Vagina (tissue), 2 donors: ENCODE measurements around the gene CIAO3.

Source experiments
- POLR2A ChIP-seq, 2 donors: fragments of 450-650 bp; IDR thresholded peaks; one replicate each; pipeline ENCODE4 v1.6.1; 2017; ENCODE audit warnings: antibody characterized with exemption in 2 of 2, mild to moderate bottlenecking in 2 of 2, moderate library complexity in 2 of 2
- TF ChIP-seq, protein P1 (sequence below), 3 experiments: fragments of 450-650 bp in 2 of 3; fragments of 200-600 bp in 1 of 3; sonication (generic) in 1 of 3; IDR thresholded peaks; one replicate each; pipeline ENCODE4 v1.5.1; 2017 to 2019; ENCODE audit warnings: antibody characterized with exemption in 3 of 3, mild to moderate bottlenecking in 2 of 3, moderate library complexity in 2 of 3

DNA sequence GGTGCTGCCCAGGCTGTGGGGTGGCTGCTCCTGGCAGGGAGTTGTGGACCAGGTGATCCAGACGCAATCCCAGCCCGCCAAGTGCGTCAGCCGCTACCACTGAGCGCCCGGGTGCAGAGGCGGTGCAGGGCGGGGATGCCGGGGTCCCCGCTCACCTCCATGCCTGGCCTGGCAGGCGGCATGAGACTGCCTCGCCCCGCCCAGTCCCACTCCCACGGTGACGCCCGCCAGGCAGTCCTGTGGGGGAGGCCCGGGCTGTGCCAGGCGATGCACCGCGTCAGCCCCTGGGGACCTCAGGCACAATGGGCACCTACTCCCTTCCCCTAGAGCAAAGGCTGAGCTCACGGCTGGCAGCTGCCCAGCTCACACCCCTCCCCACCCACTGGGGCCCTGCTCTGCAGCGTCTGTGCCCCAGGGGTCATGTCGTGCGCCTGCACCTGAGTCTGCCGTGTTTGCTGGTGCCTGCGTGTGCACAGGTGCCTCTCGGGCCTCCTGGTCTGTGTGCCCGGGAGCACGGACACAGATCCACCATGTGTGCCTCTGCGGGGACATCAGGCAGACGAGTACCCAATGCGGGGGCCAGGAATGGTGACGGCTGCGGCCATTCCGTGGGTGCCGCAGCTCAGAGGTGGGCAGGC lies 42.1 kb upstream of the CIAO3 start:
- TF ChIP-seq, protein P1, sequence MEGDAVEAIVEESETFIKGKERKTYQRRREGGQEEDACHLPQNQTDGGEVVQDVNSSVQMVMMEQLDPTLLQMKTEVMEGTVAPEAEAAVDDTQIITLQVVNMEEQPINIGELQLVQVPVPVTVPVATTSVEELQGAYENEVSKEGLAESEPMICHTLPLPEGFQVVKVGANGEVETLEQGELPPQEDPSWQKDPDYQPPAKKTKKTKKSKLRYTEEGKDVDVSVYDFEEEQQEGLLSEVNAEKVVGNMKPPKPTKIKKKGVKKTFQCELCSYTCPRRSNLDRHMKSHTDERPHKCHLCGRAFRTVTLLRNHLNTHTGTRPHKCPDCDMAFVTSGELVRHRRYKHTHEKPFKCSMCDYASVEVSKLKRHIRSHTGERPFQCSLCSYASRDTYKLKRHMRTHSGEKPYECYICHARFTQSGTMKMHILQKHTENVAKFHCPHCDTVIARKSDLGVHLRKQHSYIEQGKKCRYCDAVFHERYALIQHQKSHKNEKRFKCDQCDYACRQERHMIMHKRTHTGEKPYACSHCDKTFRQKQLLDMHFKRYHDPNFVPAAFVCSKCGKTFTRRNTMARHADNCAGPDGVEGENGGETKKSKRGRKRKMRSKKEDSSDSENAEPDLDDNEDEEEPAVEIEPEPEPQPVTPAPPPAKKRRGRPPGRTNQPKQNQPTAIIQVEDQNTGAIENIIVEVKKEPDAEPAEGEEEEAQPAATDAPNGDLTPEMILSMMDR (IDR thresholded peaks at IDR 0.05) = no peak
- no peak for TF ChIP-seq POLR2A (IDR thresholded peaks at IDR 0.05)
